ENCODE measurements around the gene HMGCLL1. TPM values are rescaled to one million over a fixed set of nuclear protein-coding genes. Genes with fewer than 3 reads are reported as not detected.

The HMGCLL1 gene
- total and polyA plus RNA-seq, 2 experiments from 2014 or later: 3.0 to 4.8 TPM

- Histone ChIP-seq H2AFZ (no peak overlapping the region), H3K79me2 (no peaks in the 10 kb centered on the region), H3K4me3 (no peak overlapping the region), H3K9me3 (ENCODE audit: low read depth) (no peaks in the 10 kb centered on the region), H3K4me1 (ENCODE audit: insufficient read depth) (no peaks in the 10 kb centered on the region), H3K36me3 (replicated peaks; ENCODE audit: insufficient read depth, low read depth) (no peaks in the 10 kb centered on the region), H3K27me3 (no peaks in the 10 kb centered on the region), H3K4me2 (no peak overlapping the region), H3K9me2 (replicated peaks; ENCODE audit: insufficient read depth) (no peaks in the 10 kb centered on the region), H4K20me1 (ENCODE audit: insufficient read depth, poor library complexity, severe bottlenecking) (no peaks in the 10 kb centered on the region), H3K27ac (peak overlapping the region; percentile 71)
- TF ChIP-seq EZH2phosphoT487 (IDR thresholded peaks at IDR 0.05; ENCODE audit: low read depth, severe bottlenecking, unreplicated experiment) (no peak), EZH2 (IDR thresholded peaks at IDR 0.05; ENCODE audit: borderline replicate concordance) (no peak), CTCF (IDR thresholded peaks at IDR 0.05; ENCODE audit: poor library complexity) (no peak)
- WGBS (ENCODE audit: low lambda C conversion rate, missing lambda C conversion rate): 65% methylated on average over 7 of the region's 7 CpGs
- no peak for DNase-seq (ENCODE audit: low spot score)
Observed at GRCh38 chr6:55557146-55557545, 21.8 kb downstream of the HMGCLL1 start.

- H3K4me1 ChIP-seq (ENCODE audit: insufficient read depth): peaks cover 23% of the 10 kb centered on the region
- H3K9me3 ChIP-seq (ENCODE audit: low read depth): no peaks in the 10 kb centered on the region
- no peaks in the 10 kb centered on the region for H4K20me1 ChIP-seq (ENCODE audit: insufficient read depth, poor library complexity, severe bottlenecking)
- TF ChIP-seq CTCF (IDR thresholded peaks at IDR 0.05; ENCODE audit: poor library complexity) (no peak), EZH2 (IDR thresholded peaks at IDR 0.05; ENCODE audit: borderline replicate concordance) (no peak), EZH2phosphoT487 (IDR thresholded peaks at IDR 0.05; ENCODE audit: low read depth, severe bottlenecking, unreplicated experiment) (no peak)
- no peaks in the 10 kb centered on the region for H3K36me3 ChIP-seq (replicated peaks; ENCODE audit: insufficient read depth, low read depth)
- H3K27ac ChIP-seq: peak overlapping the region; percentile 7
- H3K4me2 ChIP-seq: peak overlapping the region; percentile 18
- peak; percentile 17 for DNase-seq (ENCODE audit: low spot score)
- no peaks in the 10 kb centered on the region for H3K9me2 ChIP-seq (replicated peaks; ENCODE audit: insufficient read depth)
- no peak overlapping the region for H3K4me3 ChIP-seq
- no peaks in the 10 kb centered on the region for H3K79me2 ChIP-seq
- no peaks in the 10 kb centered on the region for H3K27me3 ChIP-seq
- no peak overlapping the region for H2AFZ ChIP-seq
Observed at GRCh38 chr6:55545791-55546190, 33.2 kb downstream of the HMGCLL1 start.

GRCh38 chr6:55543633-55544309 is 35.2 kb downstream of the HMGCLL1 start:
- H4K20me1 ChIP-seq (ENCODE audit: insufficient read depth, poor library complexity, severe bottlenecking): no peaks in the 10 kb centered on the region
- H3K9me3 ChIP-seq (ENCODE audit: low read depth): no peaks in the 10 kb centered on the region
- no peaks in the 10 kb centered on the region for H3K9me2 ChIP-seq (replicated peaks; ENCODE audit: insufficient read depth)
- no peak for TF ChIP-seq CTCF (IDR thresholded peaks at IDR 0.05; ENCODE audit: poor library complexity)
- TF ChIP-seq EZH2phosphoT487 (IDR thresholded peaks at IDR 0.05; ENCODE audit: low read depth, severe bottlenecking, unreplicated experiment): no peak
- no peak for TF ChIP-seq EZH2 (IDR thresholded peaks at IDR 0.05; ENCODE audit: borderline replicate concordance)
- no peak for DNase-seq (ENCODE audit: low spot score)
- H3K27ac ChIP-seq: no peak overlapping the region
- H3K4me1 ChIP-seq (ENCODE audit: insufficient read depth): peaks cover 23% of the 10 kb centered on the region
- H3K27me3 ChIP-seq: no peaks in the 10 kb centered on the region
- H2AFZ ChIP-seq: no peak overlapping the region
- H3K4me2 ChIP-seq: no peak overlapping the region
- 99% methylated on average over 4 of the region's 4 CpGs for WGBS (ENCODE audit: low lambda C conversion rate, missing lambda C conversion rate)
- no peaks in the 10 kb centered on the region for H3K36me3 ChIP-seq (replicated peaks; ENCODE audit: insufficient read depth, low read depth)
- H3K79me2 ChIP-seq: no peaks in the 10 kb centered on the region
- H3K4me3 ChIP-seq: no peak overlapping the region
